H9 (cell line): ENCODE results near the gene CLEC20A. TPM values are rescaled to one million over a fixed set of nuclear protein-coding genes. Genes with fewer than 3 reads are reported as not detected.

Experiments
- DNase-seq: peaks from one replicate; pipeline ENCODE4 v3.0.0-alpha.2; 2017
- H2AFZ ChIP-seq: one replicate; pipeline ENCODE4 v1.6.1; 2013; ENCODE audit warnings: mild to moderate bottlenecking, low read length, control low read depth, moderate library complexity
- H2AK5ac ChIP-seq: 2 replicates; pipeline ENCODE4 v1.6.1; 2013; ENCODE audit warnings: low read length, control low read depth, mixed read lengths; ENCODE audit not compliant: insufficient read length
- H2BK120ac ChIP-seq: one replicate; pipeline ENCODE4 v1.6.1; 2013; ENCODE audit warnings: low read depth, mild to moderate bottlenecking, low read length, control low read depth, inconsistent platforms; ENCODE audit not compliant: poor library complexity, severe bottlenecking
- H2BK12ac ChIP-seq: 2 replicates; pipeline ENCODE4 v1.6.1; 2013; ENCODE audit warnings: low read length, control low read depth, mixed read lengths, low read depth; ENCODE audit not compliant: insufficient read length
- H2BK15ac ChIP-seq: 2 replicates; pipeline ENCODE4 v1.6.1; 2013; ENCODE audit warnings: low read depth, low read length, control low read depth
- H2BK20ac ChIP-seq: one replicate; pipeline ENCODE4 v1.6.1; 2013; ENCODE audit warnings: low read depth, mild to moderate bottlenecking, low read length, control low read depth, inconsistent platforms; ENCODE audit not compliant: poor library complexity, severe bottlenecking
- H2BK5ac ChIP-seq: 2 replicates; pipeline ENCODE4 v1.6.1; 2013; ENCODE audit warnings: low read length, control low read depth, mixed read lengths; ENCODE audit not compliant: insufficient read length
- H3K14ac ChIP-seq: 2 replicates; pipeline ENCODE4 v1.6.1; 2013; ENCODE audit warnings: low read length, control low read depth; ENCODE audit not compliant: insufficient read depth
- H3K18ac ChIP-seq: 2 replicates; pipeline ENCODE4 v1.6.1; 2013; ENCODE audit warnings: low read depth, mild to moderate bottlenecking, mixed read lengths, low read length, control low read depth; ENCODE audit not compliant: insufficient read length
- H3K23ac ChIP-seq: 2 replicates; pipeline ENCODE4 v1.6.1; 2013; ENCODE audit warnings: low read length, control low read depth, mixed read lengths, low read depth; ENCODE audit not compliant: insufficient read length
- H3K23me2 ChIP-seq: 2 replicates; pipeline ENCODE4 v1.6.1; 2013; ENCODE audit warnings: low read depth, mild to moderate bottlenecking, mixed read lengths, low read length, control low read depth; ENCODE audit not compliant: insufficient read length, poor library complexity, severe bottlenecking
- H3K27ac ChIP-seq: 2 replicates; pipeline ENCODE4 v1.5.1; 2013; ENCODE audit warnings: low read length, control low read depth, mixed read lengths, low read depth; ENCODE audit not compliant: insufficient read length
- H3K27me3 ChIP-seq: 2 replicates; pipeline ENCODE4 v1.6.1; 2013; ENCODE audit warnings: low read length, control low read depth, inconsistent platforms; ENCODE audit not compliant: insufficient read depth
- H3K4ac ChIP-seq: 2 replicates; pipeline ENCODE4 v1.6.1; 2013; ENCODE audit warnings: low read depth, mild to moderate bottlenecking, control low read depth, inconsistent platforms, low read length, moderate library complexity
- H3K4me1 ChIP-seq: 2 replicates; pipeline ENCODE4 v1.6.1; 2013; ENCODE audit warnings: low read length, control low read depth, inconsistent platforms; ENCODE audit not compliant: insufficient read depth
- H3K4me2 ChIP-seq: 2 replicates; pipeline ENCODE4 v1.6.1; 2013; ENCODE audit warnings: low read length, control low read depth, mixed read lengths; ENCODE audit not compliant: insufficient read length, insufficient read depth
- H3K56ac ChIP-seq: 2 replicates; pipeline ENCODE4 v1.6.1; 2013; ENCODE audit warnings: low read depth, mild to moderate bottlenecking, mixed read lengths, low read length, control low read depth; ENCODE audit not compliant: insufficient read length
- H3K79me1 ChIP-seq: 2 replicates; pipeline ENCODE4 v1.6.1; 2013; ENCODE audit warnings: low read depth, mild to moderate bottlenecking, moderate library complexity, low read length, control low read depth, inconsistent platforms; ENCODE audit not compliant: insufficient read depth, poor library complexity, severe bottlenecking
- H3K79me2 ChIP-seq: 2 replicates; pipeline ENCODE4 v1.6.1; 2013; ENCODE audit warnings: low read length, control low read depth, inconsistent platforms; ENCODE audit not compliant: insufficient read depth
- H3K9ac ChIP-seq: 2 replicates; pipeline ENCODE4 v1.6.1; 2013; ENCODE audit warnings: low read length, control low read depth, mixed read lengths; ENCODE audit not compliant: insufficient read length; ENCODE audit errors: extremely low read depth
- H3K9me3 ChIP-seq: one replicate; pipeline ENCODE4 v1.6.1; 2013; ENCODE audit warnings: low read depth, low read length, inconsistent platforms; ENCODE audit not compliant: control insufficient read depth
- H3T11ph ChIP-seq: one replicate; pipeline ENCODE4 v1.6.1; 2013; ENCODE audit warnings: mild to moderate bottlenecking, low read length, control low read depth, inconsistent platforms
- H4K20me1 ChIP-seq: one replicate; pipeline ENCODE4 v1.6.1; 2013; ENCODE audit not compliant: control insufficient read depth, insufficient read length, insufficient read depth
- H4K5ac ChIP-seq: 2 replicates; pipeline ENCODE4 v1.6.1; 2013; ENCODE audit warnings: low read depth, mild to moderate bottlenecking, mixed read lengths, low read length, control low read depth; ENCODE audit not compliant: insufficient read length
- H4K8ac ChIP-seq: replicated peaks from 2 replicates; pipeline ENCODE4 v1.6.1; 2013; ENCODE audit warnings: low read length, control low read depth, mixed read lengths, low read depth; ENCODE audit not compliant: insufficient read length
- H4K91ac ChIP-seq: 2 replicates; pipeline ENCODE4 v1.6.1; 2013; ENCODE audit warnings: low read depth, mild to moderate bottlenecking, moderate library complexity, mixed read lengths, low read length, control low read depth; ENCODE audit not compliant: insufficient read length
- H3K27ac Mint-ChIP-seq, 3 experiments: 2 replicates in 2 of 3; 3 replicates in 1 of 3; pipeline ENCODE4 v1.8.0; 2020 to 2021; ENCODE audit warnings: mixed read lengths in 3 of 3, mild to moderate bottlenecking in 1 of 3, moderate library complexity in 1 of 3
- H3K27me3 Mint-ChIP-seq: 2 replicates; pipeline ENCODE4 v1.8.0; 2021; ENCODE audit warnings: low read depth, mild to moderate bottlenecking, moderate library complexity, mixed read lengths
- H3K36me3 Mint-ChIP-seq, 3 experiments: 2 replicates in 2 of 3; 3 replicates in 1 of 3; pipeline ENCODE4 v1.8.0; 2020 to 2021; ENCODE audit warnings: low read depth in 3 of 3, mixed read lengths in 3 of 3; ENCODE audit not compliant: insufficient read depth in 1 of 3
- H3K4me1 Mint-ChIP-seq, 2 experiments: 2 replicates each; pipeline ENCODE4 v1.8.0; 2020; ENCODE audit warnings: mixed read lengths in 2 of 2
- H3K4me3 Mint-ChIP-seq, 2 experiments: 2 replicates in 1 of 2; 3 replicates in 1 of 2; pipeline ENCODE4 v1.8.0; 2020 to 2021; ENCODE audit warnings: mild to moderate bottlenecking in 2 of 2, mixed read lengths in 2 of 2, moderate library complexity in 1 of 2
- H3K9me3 Mint-ChIP-seq, 2 experiments: 2 replicates in 1 of 2; 3 replicates in 1 of 2; pipeline ENCODE4 v1.8.0; 2020; ENCODE audit warnings: mild to moderate bottlenecking in 2 of 2, mixed read lengths in 2 of 2, moderate library complexity in 1 of 2
- WGBS: extraction: QIAGEN DNeasy Blood & Tissue Kit; methylation state at CpG from one replicate; pipeline ENCODE4 v1.1.7; 2013; ENCODE audit warnings: missing lambda C conversion rate, low lambda C conversion rate, mixed read lengths; ENCODE audit not compliant: insufficient read length; ENCODE audit errors: extremely low coverage; 5-methylcytosine and 5-hydroxymethylcytosine counted together
- total RNA-seq: library from RNA; stranded (reverse); gene quantifications from 2 replicates; pipeline ENCODE4 v1.2.1, GENCODE V29; 2021
- TF ChIP-seq, protein P1 (sequence below): fragments of 200-600 bp; sonication (generic); conservative IDR thresholded peaks from 3 replicates; pipeline ENCODE4 v1.8.0; 2021; ENCODE audit warnings: antibody characterized with exemption, mild to moderate bottlenecking

The CLEC20A gene
- total RNA-seq, 1 experiment from 2014 or later: not detected

DNA sequence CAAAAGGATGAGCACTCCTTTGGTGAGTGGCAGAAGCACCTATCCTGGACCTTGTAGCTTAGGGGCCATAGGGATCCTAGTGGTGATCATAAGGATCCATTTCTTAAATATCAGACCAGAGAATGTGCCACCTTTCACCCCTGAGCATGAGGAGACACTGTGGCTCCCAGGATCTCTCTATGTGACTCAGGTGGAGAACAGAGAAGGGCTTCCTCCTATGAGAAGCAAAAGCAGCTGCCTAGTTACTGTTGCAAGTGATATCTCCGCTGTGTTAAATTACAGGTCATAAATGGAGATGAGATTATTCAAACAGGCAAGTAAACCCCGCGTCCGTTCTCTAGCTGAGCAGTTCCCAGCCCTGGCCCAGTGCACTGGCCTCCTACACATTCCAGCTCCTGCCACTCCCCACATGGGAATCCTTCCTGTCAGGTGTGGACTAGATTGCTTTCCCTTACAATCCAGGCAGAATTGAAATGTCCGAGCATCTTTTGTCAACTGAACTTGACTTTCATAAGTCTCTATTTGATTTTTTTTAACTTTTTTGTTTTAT lies 26.3 kb downstream of the CLEC20A start:
- WGBS: no CpG with 5 or more reads among the region's 5 CpGs
- H2BK20ac ChIP-seq: no peak overlapping the region
- no peak overlapping the region for H3K4ac ChIP-seq
- TF ChIP-seq, protein P1, sequence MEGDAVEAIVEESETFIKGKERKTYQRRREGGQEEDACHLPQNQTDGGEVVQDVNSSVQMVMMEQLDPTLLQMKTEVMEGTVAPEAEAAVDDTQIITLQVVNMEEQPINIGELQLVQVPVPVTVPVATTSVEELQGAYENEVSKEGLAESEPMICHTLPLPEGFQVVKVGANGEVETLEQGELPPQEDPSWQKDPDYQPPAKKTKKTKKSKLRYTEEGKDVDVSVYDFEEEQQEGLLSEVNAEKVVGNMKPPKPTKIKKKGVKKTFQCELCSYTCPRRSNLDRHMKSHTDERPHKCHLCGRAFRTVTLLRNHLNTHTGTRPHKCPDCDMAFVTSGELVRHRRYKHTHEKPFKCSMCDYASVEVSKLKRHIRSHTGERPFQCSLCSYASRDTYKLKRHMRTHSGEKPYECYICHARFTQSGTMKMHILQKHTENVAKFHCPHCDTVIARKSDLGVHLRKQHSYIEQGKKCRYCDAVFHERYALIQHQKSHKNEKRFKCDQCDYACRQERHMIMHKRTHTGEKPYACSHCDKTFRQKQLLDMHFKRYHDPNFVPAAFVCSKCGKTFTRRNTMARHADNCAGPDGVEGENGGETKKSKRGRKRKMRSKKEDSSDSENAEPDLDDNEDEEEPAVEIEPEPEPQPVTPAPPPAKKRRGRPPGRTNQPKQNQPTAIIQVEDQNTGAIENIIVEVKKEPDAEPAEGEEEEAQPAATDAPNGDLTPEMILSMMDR: no peak
- no peaks in the 10 kb centered on the region for H3K79me1 ChIP-seq
- no peak overlapping the region for H3K27ac ChIP-seq
- H2AFZ ChIP-seq: no peak overlapping the region
- H4K91ac ChIP-seq: no peak overlapping the region
- no peak overlapping the region for H2BK12ac ChIP-seq
- no peak overlapping the region for H3K14ac ChIP-seq
- H3K23ac ChIP-seq: no peak overlapping the region
- H4K20me1 ChIP-seq: no peaks in the 10 kb centered on the region
- H4K8ac ChIP-seq: no peak overlapping the region
- Mint-ChIP-seq H3K27ac (peak overlapping the region in 1 of 3 experiments; percentile 65; a peak in 1 of 7 replicates), H3K4me1 (peaks cover 4 to 6% of the 10 kb centered on the region in 2 experiments; a peak in 3 of 4 replicates), H3K36me3 (peaks cover 13 to 41% (median 28%) of the 10 kb centered on the region in 3 experiments; a peak in 6 of 7 replicates), H3K4me3 (no peak overlapping the region), H3K27me3 (no peaks in the 10 kb centered on the region), H3K9me3 (no peaks in the 10 kb centered on the region)
- no peaks in the 10 kb centered on the region for H3K27me3 ChIP-seq
- no peaks in the 10 kb centered on the region for H3K4me1 ChIP-seq
- H3K23me2 ChIP-seq: no peaks in the 10 kb centered on the region
- no peak overlapping the region for H2BK5ac ChIP-seq
- H3K56ac ChIP-seq: no peak overlapping the region
- H3T11ph ChIP-seq: no peak overlapping the region
- H3K18ac ChIP-seq: no peak overlapping the region
- H2BK120ac ChIP-seq: no peak overlapping the region
- no peaks in the 10 kb centered on the region for H3K79me2 ChIP-seq
- no peak overlapping the region for H3K4me2 ChIP-seq
- no peaks in the 10 kb centered on the region for H3K9me3 ChIP-seq
- H4K5ac ChIP-seq: no peak overlapping the region
- no peak overlapping the region for H2AK5ac ChIP-seq
- H2BK15ac ChIP-seq: no peak overlapping the region
- H3K9ac ChIP-seq: no peak overlapping the region
- no peak for DNase-seq
